Mesothelial cell of epicardium (in vitro differentiated cells): Measurements from ENCODE around the gene ITPKC. TPM values are rescaled to one million over a fixed set of nuclear protein-coding genes. Genes with fewer than 3 reads are reported as not detected.

Experiments used
- total RNA-seq: library from RNA; stranded (reverse); gene quantifications from 3 replicates; pipeline ENCODE4 v1.2.1, GENCODE V29; 2021

The ITPKC gene
- total RNA-seq, 1 donor from 2014 or later: 28.3 TPM

Other genes starting within 250 kb of the ITPKC start
- 60.9 to 65.3 TPM (median 61.6 TPM) in 3 replicates for gene SHKBP1, start 140.2 kb upstream of the ITPKC start, total RNA-seq
- gene LTBP4, start 115.7 kb upstream of the ITPKC start, total RNA-seq: 341 to 364 TPM (median 344 TPM) in 3 replicates
- gene NUMBL, start 26.5 kb upstream of the ITPKC start, total RNA-seq: 35.0 to 42.5 TPM (median 39.2 TPM) in 3 replicates
- gene COQ8B, start 226 bp upstream of the ITPKC start, total RNA-seq: 45.9 to 58.3 TPM (median 54.8 TPM) in 3 replicates
- 14.2 to 18.4 TPM (median 15.0 TPM) in 3 replicates for gene ACTMAP, start 33.4 kb downstream of the ITPKC start, total RNA-seq
- 109 to 121 TPM (median 111 TPM) in 3 replicates for gene SNRPA, start 34.1 kb downstream of the ITPKC start, total RNA-seq
- 1.2 to 2.7 TPM (median 1.4 TPM) in 3 replicates for gene MIA, start 58.4 kb downstream of the ITPKC start, total RNA-seq
- gene RAB4B, start 61.1 kb downstream of the ITPKC start, total RNA-seq: 13.2 to 15.8 TPM (median 14.5 TPM) in 3 replicates
- gene EGLN2, start 82.1 kb downstream of the ITPKC start, total RNA-seq: 107 to 109 TPM (median 108 TPM) in 3 replicates
- 0.27 to 0.40 TPM (median 0.34 TPM) in 3 replicates for gene CYP2A6, start 133.3 kb downstream of the ITPKC start, total RNA-seq
- gene CYP2A7, start 165.1 kb downstream of the ITPKC start, total RNA-seq: not detected in 3 replicates